NCI-H2171 treated with DMSO at 0.1 percent for 48 hours (cell line): ENCODE measurements around the gene MTO1.
A peak's percentile ranks its signal among the peaks of the same experiment; 100 is the strongest.
"Not testable (repeated sequence)": the region's sequence is repeated elsewhere in the genome, so short reads cannot be mapped to it uniquely, and the experiment has no call there.

Experiments used
- DNase-seq: peaks from one replicate; lab custom pipeline; 2025; lab: John Stamatoyannopoulos, UW

The MTO1 gene, protein sequence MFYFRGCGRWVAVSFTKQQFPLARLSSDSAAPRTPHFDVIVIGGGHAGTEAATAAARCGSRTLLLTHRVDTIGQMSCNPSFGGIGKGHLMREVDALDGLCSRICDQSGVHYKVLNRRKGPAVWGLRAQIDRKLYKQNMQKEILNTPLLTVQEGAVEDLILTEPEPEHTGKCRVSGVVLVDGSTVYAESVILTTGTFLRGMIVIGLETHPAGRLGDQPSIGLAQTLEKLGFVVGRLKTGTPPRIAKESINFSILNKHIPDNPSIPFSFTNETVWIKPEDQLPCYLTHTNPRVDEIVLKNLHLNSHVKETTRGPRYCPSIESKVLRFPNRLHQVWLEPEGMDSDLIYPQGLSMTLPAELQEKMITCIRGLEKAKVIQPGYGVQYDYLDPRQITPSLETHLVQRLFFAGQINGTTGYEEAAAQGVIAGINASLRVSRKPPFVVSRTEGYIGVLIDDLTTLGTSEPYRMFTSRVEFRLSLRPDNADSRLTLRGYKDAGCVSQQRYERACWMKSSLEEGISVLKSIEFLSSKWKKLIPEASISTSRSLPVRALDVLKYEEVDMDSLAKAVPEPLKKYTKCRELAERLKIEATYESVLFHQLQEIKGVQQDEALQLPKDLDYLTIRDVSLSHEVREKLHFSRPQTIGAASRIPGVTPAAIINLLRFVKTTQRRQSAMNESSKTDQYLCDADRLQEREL

DNA sequence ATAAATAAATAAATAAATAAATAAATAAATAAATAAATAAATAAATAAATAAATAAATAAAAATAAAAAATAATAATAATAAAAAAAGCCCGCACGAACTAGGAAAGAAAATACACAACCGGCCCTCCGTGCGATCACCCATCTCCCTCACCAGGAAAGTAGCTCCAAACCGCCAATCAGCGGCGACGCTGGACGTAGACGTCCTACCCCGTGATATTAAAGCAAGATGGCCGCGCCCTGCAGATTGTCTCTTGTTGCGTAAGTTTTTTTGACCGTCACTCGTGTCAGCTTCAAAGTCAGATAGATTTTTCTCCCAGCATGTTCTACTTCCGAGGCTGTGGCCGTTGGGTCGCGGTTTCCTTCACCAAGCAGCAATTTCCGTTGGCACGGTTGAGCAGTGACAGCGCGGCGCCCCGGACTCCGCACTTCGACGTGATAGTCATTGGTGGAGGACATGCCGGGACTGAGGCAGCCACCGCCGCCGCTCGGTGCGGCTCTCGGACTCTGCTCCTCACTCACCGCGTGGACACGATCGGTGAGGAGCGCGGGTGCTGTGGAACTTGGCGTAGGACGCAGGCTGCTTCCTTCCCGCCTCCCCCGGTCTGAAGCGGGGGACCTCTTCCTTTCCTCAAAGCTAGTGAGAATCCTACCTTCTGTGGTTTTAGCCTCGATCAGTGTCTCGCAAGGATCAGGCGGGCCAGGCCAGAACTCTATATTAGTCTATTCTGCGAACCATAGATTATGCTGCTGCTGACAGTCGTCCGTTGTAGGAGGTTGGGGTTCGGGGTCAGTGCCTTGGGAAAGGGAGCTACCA is at the start of gene MTO1:
TSS of gene MTO1 (plus strand) at position 201 of the 814 bp plus-strand sequence. CDS start at position 319, 118 bp downstream.
- DNase-seq = peak; percentile 87

DNA sequence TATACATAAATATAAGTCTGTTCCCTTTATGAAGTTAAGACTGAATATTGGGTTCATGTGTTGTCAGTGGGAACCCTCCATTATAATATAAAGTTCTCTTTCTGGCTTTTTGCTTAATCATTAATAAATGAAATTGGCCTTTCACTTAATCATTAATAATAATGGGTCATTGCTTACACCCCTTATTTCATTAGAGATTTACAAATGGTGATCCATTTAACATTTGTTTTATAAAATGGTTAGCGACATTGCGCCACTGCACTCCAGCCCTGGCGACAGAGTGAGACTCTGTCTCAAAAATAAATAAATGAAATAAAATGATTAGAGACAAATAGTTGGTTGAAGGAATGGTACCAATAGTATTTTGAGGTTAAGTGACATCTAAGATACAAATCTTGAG is 48.4 kb upstream of the MTO1 start:
- DNase-seq = no peak

DNA sequence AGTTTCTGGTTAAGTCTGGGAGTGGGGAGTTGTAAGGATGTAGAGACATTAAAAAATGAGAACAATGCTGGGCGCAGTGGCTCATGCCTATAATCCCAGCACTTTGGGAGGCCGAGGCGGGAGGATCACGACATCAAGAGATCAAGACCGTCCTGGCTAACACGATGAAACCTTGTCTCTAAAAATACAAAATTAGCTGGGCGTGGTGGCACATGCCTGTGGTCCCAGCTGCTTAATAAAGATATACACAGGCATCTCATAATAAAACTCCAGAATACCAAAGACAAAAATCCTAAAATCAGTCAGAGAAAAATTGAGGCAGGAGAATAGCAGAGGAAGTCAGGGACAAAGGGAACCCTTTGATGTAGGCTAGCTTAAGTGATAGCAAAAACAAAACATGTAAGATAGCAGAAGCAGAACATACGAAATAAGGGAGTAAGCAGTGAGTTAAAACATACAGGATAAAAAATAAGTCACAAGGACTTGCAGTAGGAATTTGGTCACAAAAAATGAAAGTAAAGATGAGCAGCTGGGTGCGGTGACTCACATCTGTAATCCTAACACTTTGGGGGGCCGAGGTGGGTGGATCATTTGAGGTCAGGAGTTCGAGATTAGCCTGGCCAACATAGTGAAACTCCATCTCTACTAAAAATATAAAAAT is 43.3 kb upstream of the MTO1 start:
- DNase-seq = no peak

DNA sequence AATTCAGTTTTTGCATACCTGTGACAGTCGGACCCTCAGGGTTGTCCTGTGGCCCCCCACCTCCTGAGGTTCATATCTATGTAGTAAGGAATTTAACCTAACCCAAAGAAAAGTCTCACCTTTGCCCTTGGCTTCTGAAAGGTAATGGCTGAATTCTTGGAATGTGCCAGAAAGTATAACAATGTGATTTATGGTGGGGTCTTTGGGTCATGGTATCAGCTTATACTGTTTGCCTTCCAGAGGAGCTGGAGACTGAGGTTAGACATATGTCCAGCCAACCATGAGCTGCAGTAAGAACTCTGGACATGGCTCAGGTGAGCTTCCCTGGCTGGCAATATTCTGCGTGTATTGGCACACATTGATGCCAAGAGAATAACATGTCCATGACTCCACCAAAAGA is 40.0 kb upstream of the MTO1 start:
- DNase-seq = no peak

DNA sequence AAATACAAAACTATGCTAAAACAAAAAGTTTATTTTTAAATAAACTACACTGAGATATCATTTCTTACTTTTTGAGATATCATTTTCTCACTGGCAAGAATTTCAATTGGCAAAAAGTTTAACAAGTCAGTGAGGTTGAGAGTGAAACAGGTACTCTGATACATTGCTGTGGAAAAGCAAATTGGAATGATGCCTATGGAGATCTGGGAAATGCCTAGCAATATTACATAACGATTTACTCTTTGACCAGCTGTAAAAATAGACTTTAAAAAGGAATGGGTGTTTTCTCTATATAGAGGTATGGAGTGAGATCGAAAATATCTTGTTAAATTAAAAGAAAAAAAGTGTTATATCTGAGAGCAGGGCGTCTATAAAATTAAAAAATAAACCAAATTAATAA is 26.3 kb upstream of the MTO1 start:
- DNase-seq = no peak

DNA sequence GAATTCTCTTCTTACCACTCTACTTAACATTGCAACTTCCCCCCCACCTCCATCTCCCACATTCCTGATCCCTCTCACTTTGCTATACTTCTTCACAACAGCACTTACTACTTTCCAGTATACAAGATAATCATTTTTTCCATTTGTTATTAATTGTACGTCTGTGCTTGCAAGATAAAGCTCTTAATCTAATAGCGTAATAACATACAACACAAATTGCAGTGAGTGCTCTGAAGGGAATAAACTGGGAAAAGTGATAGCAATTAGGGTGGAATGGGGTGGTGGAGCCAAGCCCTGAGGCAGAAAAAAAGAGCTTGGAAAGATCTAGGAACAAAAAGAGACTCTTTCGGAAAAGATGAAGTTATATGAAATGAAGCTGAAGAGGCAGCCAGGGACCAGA is 18.0 kb upstream of the MTO1 start:
- DNase-seq = no peak

DNA sequence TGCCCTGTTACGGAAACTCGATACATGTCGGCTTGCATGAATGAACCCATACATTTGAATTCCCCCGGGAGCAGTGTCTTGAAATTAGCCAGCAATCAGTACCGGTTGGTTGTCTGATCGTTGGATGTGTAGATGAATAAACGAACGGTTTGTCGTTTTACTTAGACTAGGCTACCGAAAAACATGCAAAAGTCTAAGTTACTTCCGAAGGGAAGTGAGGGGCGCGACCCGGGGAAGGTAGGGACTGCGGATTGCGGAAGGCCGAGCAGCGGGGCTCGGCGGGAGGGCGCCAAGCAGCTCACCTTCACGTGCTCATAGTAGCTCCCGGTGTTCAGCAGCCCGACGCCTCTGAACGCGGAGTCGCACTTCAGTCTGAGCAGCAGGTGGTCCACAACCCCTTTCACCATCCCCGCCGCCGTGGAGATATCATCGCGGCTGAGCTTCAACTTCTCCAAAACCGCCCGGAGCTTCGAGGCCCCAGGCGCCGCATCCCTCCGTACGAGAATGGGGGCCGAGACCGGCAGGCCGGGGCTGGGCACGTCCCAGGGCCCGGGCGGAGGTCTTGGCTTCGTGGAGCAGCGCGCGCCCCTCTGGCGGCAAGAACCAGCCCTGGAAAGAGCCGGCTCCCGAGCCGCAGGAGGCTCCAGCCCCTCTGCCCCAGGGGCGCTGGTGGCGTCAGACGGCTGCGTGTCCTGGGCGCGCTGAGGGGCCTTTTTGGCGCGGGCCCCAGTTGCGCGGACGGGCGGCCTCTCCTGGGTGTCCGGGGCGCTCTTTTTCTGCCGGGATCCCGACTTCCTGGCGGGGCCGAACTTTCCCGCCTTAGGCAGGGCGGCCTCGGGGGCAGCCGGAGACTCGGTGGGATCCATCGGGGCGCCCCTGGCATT is 10.1 kb upstream of the MTO1 start:
- DNase-seq = peak; percentile 41

DNA sequence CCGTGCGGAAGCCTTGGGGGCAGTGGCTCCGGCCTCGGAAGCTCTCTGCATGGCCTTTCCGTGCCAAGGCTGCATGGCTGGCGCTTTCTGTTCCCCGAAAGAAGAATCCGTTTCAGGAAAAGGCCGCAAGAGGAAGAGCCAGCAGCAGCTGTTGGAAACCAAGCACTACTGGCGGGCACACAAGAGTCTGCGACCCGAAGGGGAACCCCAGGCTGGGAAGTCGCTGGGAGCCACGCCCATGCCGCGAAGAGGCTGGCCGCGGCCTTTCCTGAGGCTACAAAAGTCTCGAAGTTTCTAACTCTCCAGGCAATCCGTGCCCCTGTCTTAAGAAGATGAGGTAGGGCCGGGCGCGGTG is 9.5 kb upstream of the MTO1 start, which contains the start of gene CGAS:
TSS of gene CGAS (minus strand) at position 191 of the 355 bp plus-strand sequence. CDS start at position 75, 116 bp downstream.
- no peak for DNase-seq

DNA sequence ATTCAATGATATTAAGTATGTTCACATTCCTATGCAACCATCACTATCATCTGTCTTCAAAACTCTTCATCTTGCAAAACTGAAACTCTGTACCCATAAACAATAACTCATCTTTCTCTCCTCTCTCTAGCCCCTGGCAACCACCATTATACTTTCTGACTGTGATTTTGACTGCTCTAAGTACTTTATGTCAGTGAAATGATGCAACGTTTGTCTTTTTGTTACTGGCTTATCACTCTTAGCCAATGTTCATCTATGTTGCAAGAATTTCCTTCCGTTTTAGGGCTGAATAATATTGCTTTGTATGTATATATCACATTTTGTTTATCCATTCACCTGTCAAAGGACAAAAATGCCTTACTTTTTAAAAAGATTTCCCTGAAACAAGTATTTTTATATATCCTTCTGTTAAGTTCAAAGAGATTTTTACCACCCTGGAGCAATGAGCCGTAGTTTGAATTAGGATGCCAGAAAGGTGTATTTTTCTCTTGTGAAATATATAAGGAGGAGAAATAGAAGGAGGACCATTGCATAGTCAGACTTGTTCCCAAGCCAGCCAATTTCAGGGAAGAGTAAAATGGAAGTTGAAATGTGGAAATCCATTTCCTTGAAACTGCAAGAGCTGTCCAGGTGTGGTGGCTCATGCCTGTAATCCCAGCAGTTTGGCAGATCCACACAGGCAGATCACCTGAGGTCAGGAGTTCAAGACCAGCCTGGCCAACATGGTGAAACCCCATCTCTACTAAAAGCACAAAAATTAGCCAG is 5.5 kb upstream of the MTO1 start:
- DNase-seq = no peak

DNA sequence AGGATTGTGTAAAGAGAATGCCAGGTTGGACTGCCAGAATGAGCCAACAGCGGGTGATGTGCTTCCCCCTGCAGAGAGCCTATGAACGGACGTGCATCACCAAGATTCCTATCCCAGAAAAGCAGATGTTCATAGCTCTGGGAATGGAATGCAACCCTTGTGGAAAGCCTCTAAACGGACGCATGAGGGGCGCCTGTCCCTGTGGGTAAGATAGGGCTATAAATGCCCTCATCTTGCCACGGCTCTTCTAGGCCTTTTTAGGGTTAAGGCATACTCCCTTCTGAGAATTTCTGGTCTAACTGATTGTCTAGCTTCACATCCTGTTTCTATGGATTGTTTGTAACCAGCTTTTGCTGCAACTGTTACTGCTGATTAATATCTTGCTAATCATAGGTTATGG is 2.1 kb upstream of the MTO1 start:
- DNase-seq = not testable (repeated sequence)

DNA sequence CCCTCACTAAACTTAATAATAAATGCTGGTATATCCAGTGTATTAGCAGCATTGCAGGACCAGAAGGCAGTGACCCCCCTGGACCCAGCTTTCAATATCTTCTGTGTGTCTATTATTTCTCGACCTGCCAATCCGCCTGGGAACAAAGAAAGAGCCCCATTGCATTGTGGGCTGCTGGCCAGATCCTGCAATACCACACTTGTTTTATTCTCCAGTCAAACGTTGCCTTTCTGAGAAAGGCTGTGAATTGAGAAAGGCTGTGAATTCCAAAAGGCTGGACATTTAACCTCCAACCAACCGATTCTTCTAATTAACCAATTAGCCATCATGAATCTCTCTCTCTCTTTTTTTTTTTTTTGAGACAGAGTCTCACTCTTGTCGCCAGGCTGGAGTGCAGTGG is 1.5 kb upstream of the MTO1 start:
- no peak for DNase-seq

DNA sequence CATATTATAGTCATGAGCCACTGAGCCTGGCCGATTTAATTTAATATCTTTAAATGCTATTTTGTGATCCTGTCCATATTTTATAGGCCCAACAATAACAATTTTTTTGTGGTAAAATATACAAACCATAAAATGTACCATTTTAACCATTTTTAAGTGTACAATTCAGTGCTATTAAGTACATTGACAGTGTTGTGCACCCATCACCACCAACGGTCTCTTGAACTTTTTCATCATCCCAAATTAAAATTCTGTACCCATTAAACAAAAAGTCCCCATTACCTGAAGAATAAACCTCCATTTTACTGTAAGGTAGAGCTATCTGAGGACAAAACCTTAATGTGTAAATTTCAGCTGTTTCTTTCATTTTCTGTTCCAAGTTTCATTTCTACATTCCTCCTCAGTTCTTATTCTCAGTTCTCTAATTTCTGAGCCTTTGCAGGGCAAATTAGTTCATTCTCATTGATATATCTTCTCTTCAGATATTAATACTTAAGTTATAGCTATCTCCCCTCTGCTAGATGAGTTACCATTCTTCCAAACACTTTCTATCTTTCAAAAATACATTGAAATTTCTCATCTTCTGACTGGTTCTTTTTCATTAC is 10.3 kb downstream of the MTO1 start:
- no peak for DNase-seq

DNA sequence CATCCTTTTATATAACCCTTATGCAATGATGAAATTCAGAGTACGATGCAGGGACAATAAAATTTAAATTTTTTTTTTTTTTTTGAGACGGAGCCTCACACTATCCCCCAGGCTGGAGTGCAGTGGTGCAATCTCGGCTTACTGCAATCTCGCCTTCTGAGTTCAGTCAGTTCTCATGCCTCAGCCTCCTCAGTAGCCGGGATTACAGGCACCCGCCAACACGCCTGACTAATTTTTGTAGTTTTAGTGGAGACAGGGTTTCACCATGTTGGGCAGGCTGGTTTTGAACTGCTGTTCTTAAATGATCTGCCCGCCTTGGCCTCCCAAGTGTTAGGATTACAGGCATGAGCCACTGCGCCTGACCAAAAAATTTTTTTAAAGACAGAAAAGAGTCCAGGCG is 15.2 kb downstream of the MTO1 start:
- no peak for DNase-seq

DNA sequence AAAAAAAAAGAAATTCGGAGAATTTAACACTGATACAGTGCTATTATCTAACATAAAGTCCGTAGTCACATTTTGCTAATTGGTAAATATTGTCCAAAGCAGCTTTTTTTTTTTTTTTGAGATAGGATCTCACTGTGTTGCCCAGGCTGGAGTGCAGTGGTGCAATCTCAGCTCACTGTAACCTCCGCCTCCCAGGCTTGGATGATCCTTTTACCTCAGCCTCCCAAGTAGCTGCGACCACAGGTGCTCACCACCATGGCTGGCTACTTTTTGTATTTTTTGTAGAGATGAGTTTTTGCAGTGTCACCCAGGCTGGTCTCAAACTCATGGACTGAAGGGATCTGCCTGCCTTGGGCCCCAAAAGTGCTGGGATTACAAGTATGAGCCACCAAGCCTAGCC is 15.9 kb downstream of the MTO1 start:
- DNase-seq = no peak

DNA sequence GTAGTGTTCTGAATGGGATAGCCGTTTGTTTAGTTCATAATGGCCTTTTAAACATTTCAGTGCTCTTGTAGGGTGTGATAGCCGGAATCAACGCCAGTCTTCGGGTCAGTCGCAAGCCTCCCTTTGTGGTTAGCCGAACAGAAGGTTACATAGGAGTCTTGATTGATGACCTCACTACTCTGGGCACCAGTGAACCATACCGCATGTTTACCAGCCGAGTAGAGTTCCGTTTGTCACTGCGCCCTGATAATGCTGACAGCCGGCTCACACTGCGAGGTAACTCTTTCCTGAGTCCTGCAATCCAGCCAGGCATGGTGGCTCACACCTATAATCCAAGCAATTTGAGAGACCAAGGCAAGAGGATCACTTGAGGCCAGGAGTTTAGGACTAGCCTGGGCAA is 20.4 kb downstream of the MTO1 start:
- DNase-seq = no peak

DNA sequence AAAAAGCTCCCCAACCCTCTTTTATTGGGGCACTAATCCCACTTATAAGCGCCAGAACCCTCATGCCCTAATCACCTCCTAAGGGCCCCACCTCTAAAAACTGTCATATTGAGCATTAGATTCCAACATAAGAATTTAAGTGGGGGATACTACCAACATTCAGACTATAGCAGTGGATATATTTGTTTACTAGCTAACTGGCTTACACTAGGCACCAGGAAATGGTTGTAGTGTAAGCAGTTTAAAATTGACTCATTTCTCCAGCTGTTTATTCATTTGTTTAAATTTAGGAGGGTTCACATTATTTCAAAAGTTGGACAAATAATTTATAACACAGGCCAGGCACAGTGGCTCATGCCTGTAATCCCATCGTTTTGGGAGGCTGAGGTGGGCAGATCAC is 22.9 kb downstream of the MTO1 start:
- DNase-seq = no peak

DNA sequence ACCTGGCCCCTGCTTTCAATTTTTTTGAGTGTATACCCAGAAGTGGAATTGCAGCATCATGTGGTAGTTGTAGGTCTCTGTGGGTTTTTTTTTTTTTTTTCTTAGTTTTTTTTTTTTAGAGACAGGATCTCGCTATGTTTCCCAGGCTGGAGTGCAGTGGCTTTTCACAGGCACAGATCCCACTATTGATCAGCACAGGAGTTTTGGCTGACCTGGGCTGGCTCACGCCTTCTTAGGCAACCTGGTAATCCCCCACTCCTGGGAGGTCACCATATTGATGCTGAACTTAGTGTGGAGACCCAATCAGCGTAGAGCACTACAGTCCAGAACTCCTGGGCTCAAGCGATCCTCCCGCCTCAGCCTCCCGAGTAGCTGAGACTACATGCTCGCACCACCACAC is 25.9 kb downstream of the MTO1 start:
- DNase-seq = no peak

DNA sequence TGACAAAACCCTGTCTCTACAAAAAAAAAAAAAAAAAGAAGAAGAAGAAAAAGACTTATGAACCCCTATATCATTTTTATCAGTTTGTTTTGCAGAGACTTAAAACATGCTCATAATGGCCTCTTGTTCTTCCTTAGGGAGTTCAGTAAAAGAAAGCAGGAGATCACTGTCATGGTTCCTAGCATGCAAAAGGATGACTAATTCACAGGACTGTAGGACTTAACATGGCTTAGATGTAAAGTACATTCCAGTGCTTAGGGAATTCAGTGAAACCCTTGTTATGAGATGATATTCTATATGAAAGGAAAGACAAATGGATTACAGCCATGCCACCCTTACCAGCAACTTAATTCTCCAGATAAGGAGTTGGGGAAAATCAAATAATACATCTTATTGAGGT is 29.8 kb downstream of the MTO1 start:
- DNase-seq = no peak

DNA sequence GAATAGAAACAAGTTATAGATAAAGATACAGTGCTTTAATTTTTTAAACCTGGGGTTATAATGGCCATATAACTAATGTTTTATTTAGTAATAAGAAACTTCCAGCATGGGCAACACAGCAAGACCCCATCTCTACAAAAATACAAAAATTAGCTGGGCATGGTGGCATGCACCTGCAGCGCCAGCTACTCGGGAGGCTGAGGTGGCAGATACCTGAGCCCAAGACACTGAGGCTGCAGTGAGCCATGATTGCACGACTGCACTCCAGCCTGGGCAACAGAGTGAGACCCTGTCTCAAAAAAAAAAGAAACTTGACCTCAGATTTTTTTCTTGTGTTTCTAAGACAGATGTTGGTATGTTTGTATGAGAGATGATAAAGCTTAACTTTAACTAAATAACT is 36.4 kb downstream of the MTO1 start:
- no peak for DNase-seq
